K562 (cell line): ENCODE measurements around the gene HPCAL1. TPM values are rescaled to one million over a fixed set of nuclear protein-coding genes. Genes with fewer than 3 reads are reported as not detected.

Experiments used
- CEBPZ ChIP-seq: fragments of 150-350 bp; IDR thresholded peaks from 2 replicates; pipeline ENCODE4 v1.6.1; 2014; ENCODE audit warnings: low read depth, mild to moderate bottlenecking, low read length, borderline replicate concordance
- CREB5 ChIP-seq: fragments of 250-450 bp; sonication (Bioruptor Pico); IDR thresholded peaks from 2 replicates; pipeline ENCODE4 v1.5.0; 2020; ENCODE audit warnings: mild to moderate bottlenecking
- FOSL1 ChIP-seq: fragments of 200-800 bp; sonication (Bioruptor generic); conservative IDR thresholded peaks from 2 replicates; pipeline ENCODE4 v1.6.1; 2016; ENCODE audit warnings: missing genetic modification characterization, missing compliant biosample characterization
- GABPB1 ChIP-seq: sonication (generic); formaldehyde crosslinking; IDR thresholded peaks from 2 replicates; pipeline ENCODE4 v1.8.0; 2022; ENCODE audit warnings: mild to moderate bottlenecking, missing genetic modification reagents
- GTF2E2 ChIP-seq: fragments of 200-800 bp; sonication (Bioruptor generic); IDR thresholded peaks from 2 replicates; pipeline ENCODE4 v1.6.1; 2016; ENCODE audit warnings: missing genetic modification characterization, missing compliant biosample characterization
- HDAC3 ChIP-seq: fragments of 450-650 bp; IDR thresholded peaks from 2 replicates; pipeline ENCODE4 v1.6.1; 2018; ENCODE audit warnings: borderline replicate concordance, mild to moderate bottlenecking, moderate library complexity; ENCODE audit not compliant: partially characterized antibody
- MAFF ChIP-seq: IDR thresholded peaks from 2 replicates; pipeline ENCODE4 v1.6.1; 2012; ENCODE audit warnings: low read length, improper control_type of control experiment
- MXD1 ChIP-seq: fragments of 250-450 bp; sonication (Bioruptor Pico); IDR thresholded peaks from 2 replicates; pipeline ENCODE4 v1.8.0; 2021; ENCODE audit warnings: borderline replicate concordance, mild to moderate bottlenecking, moderate library complexity; ENCODE audit not compliant: poor library complexity, severe bottlenecking
- NCOA6 ChIP-seq: fragments of 450-650 bp; IDR thresholded peaks from 2 replicates; pipeline ENCODE4 v1.6.1; 2017; ENCODE audit warnings: mild to moderate bottlenecking
- RAD21 ChIP-seq, 2 experiments: fragments of 250-450 bp in 1 of 2; fragments of 450-650 bp in 1 of 2; sonication (Bioruptor Pico) in 1 of 2; formaldehyde crosslinking in 1 of 2; IDR thresholded peaks in 1 of 2; conservative IDR thresholded peaks in 1 of 2; 2 replicates each; pipeline versions ENCODE4 v1.4.0 to v1.8.0; 2020 to 2022; ENCODE audit warnings: mild to moderate bottlenecking in 2 of 2, moderate library complexity in 1 of 2
- TAF7 ChIP-seq: fragments of 450-650 bp; IDR thresholded peaks from 2 replicates; pipeline ENCODE4 v1.6.1; 2016; ENCODE audit warnings: missing genetic modification characterization, missing compliant biosample characterization
- TRIM25 ChIP-seq: fragments of 450-650 bp; IDR thresholded peaks from 2 replicates; pipeline ENCODE4 v1.7.0; 2016; ENCODE audit warnings: borderline replicate concordance
- ZNF165 ChIP-seq: fragments of 250-450 bp; sonication (Bioruptor Pico); IDR thresholded peaks from 2 replicates; pipeline ENCODE4 v1.4.0; 2020; ENCODE audit warnings: borderline replicate concordance
- ZNF511 ChIP-seq: sonication (generic); formaldehyde crosslinking; IDR thresholded peaks from 2 replicates; pipeline ENCODE4 v1.8.0; 2022; ENCODE audit warnings: mild to moderate bottlenecking, missing genetic modification reagents
- ZNF512 ChIP-seq: IDR thresholded peaks from 2 replicates; pipeline ENCODE4 v1.6.1; 2016; ENCODE audit warnings: missing genetic modification characterization, missing compliant biosample characterization
- polyA plus RNA-seq, 8 experiments: library from polyadenylated mRNA; depleted of rRNA in 4 of 8; stranded (reverse) in 5 of 8; unstranded in 3 of 8; fragments of >200 nt; fragmentation: Nextera tagmentation in 2 of 8; fragmentation: Illumina TruSeq in 1 of 8; extraction: Ambion mirVana in 2 of 8; extraction: Trizol in 1 of 8; gene quantifications; 2 replicates each; pipeline versions ENCODE4 v1.2.1 to v1.2.3, GENCODE V29; 2011 to 2014; ENCODE audit warnings: inconsistent platforms in 1 of 8, missing spikeins in 1 of 8
- total RNA-seq, 7 experiments: library from RNA; depleted of rRNA in 6 of 7; stranded (reverse); fragments of >200 nt in 6 of 7; fragmentation: Illumina TruSeq in 2 of 7; extraction: Trizol in 2 of 7; gene quantifications; 2 replicates each; pipeline versions ENCODE4 v1.2.1 to v1.2.3, GENCODE V29; 2011 to 2021; ENCODE audit warnings: low replicate concordance in 1 of 7

HPCAL1 gene
- total and polyA plus RNA-seq, 9 of the 15 experiments (the other 6 are each of a cell fraction or from before 2014, with no cell fraction given) = 2.7 to 65.5 (median 23.9) TPM

GRCh38 chr2:10392951-10393639, 90.4 kb downstream of the HPCAL1 start (continued):
- TF ChIP-seq ZNF165 (no peak), GTF2E2 (tag) (no peak), TRIM25 (no peak), ZNF511 (CRISPR knock-in tag) (no peak), GABPB1 (CRISPR knock-in tag) (peak; percentile 53; the same call in 1 of the 2 replicates), ZNF512 (tag) (no peak), CEBPZ (no peak), MAFF (0 out of 2 replicates have a peak, but pooled peaks have one; percentile 20), NCOA6 (no peak), CREB5 (CRISPR knock-in tag) (no peak), HDAC3 (peak; percentile 80), MXD1 (CRISPR knock-in tag) (no peak), RAD21 (CRISPR knock-in tag; conservative IDR thresholded peaks at IDR 0.05 in 1 of 2, IDR thresholded peaks at IDR 0.05 in 1 of 2) (no peak), TAF7 (tag) (no peak), FOSL1 (tag) (peak; percentile 48)
